GM21723 (cell line): ENCODE data around the gene DNAJC27.

Experiments
- ATAC-seq: cut with Tn5 transposase; IDR thresholded peaks from one replicate; pipeline ENCODE4 v1.9.1; 2021; ENCODE audit warnings: mild to moderate bottlenecking, moderate library complexity; ENCODE audit not compliant: unreplicated experiment

The DNAJC27 gene

GRCh38 chr2:24971286-24971535 lies 544 bp downstream of the DNAJC27 start:
- no peak for ATAC-seq

- ATAC-seq: no peak
These were observed 1.1 kb downstream of the DNAJC27 start for GRCh38 chr2:24970483-24971285.

GRCh38 chr2:24969784-24970183 lies 2.0 kb downstream of the DNAJC27 start:
- ATAC-seq: no peak

GRCh38 chr2:24961903-24962302 lies 9.9 kb downstream of the DNAJC27 start:
- no peak for ATAC-seq

- no peak for ATAC-seq
These were observed 12.0 kb downstream of the DNAJC27 start for GRCh38 chr2:24959761-24960160.

GRCh38 chr2:24958411-24958935 lies 13.3 kb downstream of the DNAJC27 start:
- ATAC-seq: no peak

- ATAC-seq: no peak
These were observed 13.8 kb downstream of the DNAJC27 start for GRCh38 chr2:24957976-24958375.

- ATAC-seq: no peak
These were observed 14.5 kb downstream of the DNAJC27 start for GRCh38 chr2:24957221-24957620.

- no peak for ATAC-seq
These were observed 15.8 kb downstream of the DNAJC27 start for GRCh38 chr2:24955921-24956320.

- ATAC-seq: no peak
These were observed 16.5 kb downstream of the DNAJC27 start for GRCh38 chr2:24955232-24955631.

GRCh38 chr2:24950102-24950501 lies 21.7 kb downstream of the DNAJC27 start:
- no peak for ATAC-seq

- ATAC-seq: no peak
These were observed 23.2 kb downstream of the DNAJC27 start for GRCh38 chr2:24948506-24948905.

- ATAC-seq: no peak
These were observed 24.1 kb downstream of the DNAJC27 start for GRCh38 chr2:24947561-24948157.

- no peak for ATAC-seq
These were observed 25.8 kb downstream of the DNAJC27 start for GRCh38 chr2:24945907-24946306.

GRCh38 chr2:24943427-24944053 lies 28.2 kb downstream of the DNAJC27 start:
- ATAC-seq: no peak

- no peak for ATAC-seq
These were observed 32.4 kb downstream of the DNAJC27 start for GRCh38 chr2:24939353-24939752.

GRCh38 chr2:24937236-24937635 lies 34.5 kb downstream of the DNAJC27 start:
- ATAC-seq: no peak

GRCh38 chr2:24935145-24935544 lies 36.6 kb downstream of the DNAJC27 start:
- ATAC-seq: no peak

GRCh38 chr2:24932715-24933114 lies 39.0 kb downstream of the DNAJC27 start:
- ATAC-seq: no peak

- ATAC-seq: peak; percentile 84
These were observed 41.0 kb downstream of the DNAJC27 start for GRCh38 chr2:24930768-24931167.

GRCh38 chr2:24929230-24929629 lies 42.5 kb downstream of the DNAJC27 start:
- ATAC-seq: no peak

GRCh38 chr2:24928036-24928435 lies 43.7 kb downstream of the DNAJC27 start:
- no peak for ATAC-seq
